ENCODE measurements around the gene KRT80. TPM values are rescaled to one million over a fixed set of nuclear protein-coding genes. Genes with fewer than 3 reads are reported as not detected.

The KRT80 gene
- total RNA-seq, 4 donors from 2014 or later, result 0.34 to 1.6 TPM; not detected in 2

DNA sequence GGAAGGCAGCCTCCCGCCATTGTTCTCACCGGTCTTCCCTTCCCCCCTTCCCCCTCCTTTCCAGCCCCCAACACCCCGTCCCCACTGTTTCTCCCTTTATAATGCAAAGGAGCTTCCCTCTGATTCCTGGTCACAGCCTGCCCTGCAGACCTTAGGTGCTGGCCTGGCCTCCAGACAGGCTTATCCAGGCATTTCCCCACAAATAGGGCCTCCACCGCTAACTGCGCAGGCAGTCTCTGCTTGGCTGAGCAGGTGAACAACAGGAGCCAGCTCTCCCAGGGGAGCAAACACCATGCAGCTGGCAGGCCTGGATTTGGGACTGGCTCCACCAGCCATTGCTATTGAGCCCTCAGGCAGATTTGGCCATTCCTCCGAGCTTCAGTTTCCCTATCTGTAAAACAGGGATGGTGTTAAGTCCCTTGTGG, 66.3 kb downstream of the KRT80 start:
- no peak overlapping the region for H3K4me3 ChIP-seq (replicated peaks in 1 of 3)
- intact Hi-C loops (cut with DNase I), result loop anchor here (10.0 kb wide), 1 partner anchor 101 kb away; no protein-coding TSS in a partner anchor
- 50 to 51% methylated on average over 5 to 6 of the region's 6 CpGs for WGBS, 2 donors
- H3K36me3 ChIP-seq, result no peaks in the 10 kb centered on the region
- H3K27me3 ChIP-seq, result no peaks in the 10 kb centered on the region
- no peaks in the 10 kb centered on the region for H3K9me3 ChIP-seq
- DNase-seq, result peak; percentile 82 to 86
- H3K4me1 ChIP-seq, result peaks cover 12 to 22% of the 10 kb centered on the region in 2 donors
- TF ChIP-seq, protein P1, sequence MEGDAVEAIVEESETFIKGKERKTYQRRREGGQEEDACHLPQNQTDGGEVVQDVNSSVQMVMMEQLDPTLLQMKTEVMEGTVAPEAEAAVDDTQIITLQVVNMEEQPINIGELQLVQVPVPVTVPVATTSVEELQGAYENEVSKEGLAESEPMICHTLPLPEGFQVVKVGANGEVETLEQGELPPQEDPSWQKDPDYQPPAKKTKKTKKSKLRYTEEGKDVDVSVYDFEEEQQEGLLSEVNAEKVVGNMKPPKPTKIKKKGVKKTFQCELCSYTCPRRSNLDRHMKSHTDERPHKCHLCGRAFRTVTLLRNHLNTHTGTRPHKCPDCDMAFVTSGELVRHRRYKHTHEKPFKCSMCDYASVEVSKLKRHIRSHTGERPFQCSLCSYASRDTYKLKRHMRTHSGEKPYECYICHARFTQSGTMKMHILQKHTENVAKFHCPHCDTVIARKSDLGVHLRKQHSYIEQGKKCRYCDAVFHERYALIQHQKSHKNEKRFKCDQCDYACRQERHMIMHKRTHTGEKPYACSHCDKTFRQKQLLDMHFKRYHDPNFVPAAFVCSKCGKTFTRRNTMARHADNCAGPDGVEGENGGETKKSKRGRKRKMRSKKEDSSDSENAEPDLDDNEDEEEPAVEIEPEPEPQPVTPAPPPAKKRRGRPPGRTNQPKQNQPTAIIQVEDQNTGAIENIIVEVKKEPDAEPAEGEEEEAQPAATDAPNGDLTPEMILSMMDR (IDR thresholded peaks at IDR 0.05), result no peak
- TF ChIP-seq POLR2A (IDR thresholded peaks at IDR 0.05), result no peak
- H3K27ac ChIP-seq, result peak overlapping the region; percentile 61 to 88 (median 81)

DNA sequence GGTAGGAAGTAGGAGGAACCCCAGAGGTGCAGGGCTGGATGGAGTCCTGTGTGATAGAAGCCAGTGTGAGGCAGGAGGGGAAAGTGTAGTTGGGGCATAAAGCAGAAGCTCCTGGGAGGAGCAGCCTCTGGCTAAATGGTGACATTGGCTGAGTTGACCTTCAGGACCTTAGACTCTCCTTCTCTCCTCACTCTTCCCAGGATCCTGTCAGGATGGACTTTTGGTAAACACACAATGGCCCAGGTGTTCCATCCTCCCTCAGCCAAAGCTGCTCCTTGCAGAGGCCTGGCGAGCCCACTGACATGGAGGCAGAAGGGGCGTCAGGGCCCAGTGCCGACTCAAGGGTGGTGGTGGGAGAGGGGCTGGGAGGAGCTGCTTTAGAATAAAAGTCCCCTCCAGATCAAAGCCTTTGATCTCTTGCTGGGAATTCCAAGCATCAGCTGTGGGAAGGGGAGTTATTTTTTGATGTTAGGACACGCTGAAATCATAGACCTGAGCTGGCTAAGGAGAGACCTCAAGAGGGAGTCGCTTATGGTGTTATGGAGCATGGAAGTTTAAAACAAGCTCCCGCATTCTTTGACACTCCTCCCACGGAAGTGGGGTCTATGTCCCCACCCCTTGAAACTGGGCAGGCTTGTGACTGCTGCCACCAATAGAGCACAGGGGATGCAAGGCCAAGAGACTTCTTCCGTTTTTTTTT, 68.2 kb downstream of the KRT80 start:
- Histone ChIP-seq H3K4me3 (replicated peaks in 1 of 3) (no peak overlapping the region), H3K36me3 (no peaks in the 10 kb centered on the region), H3K9me3 (no peaks in the 10 kb centered on the region), H3K4me1 (peaks cover 26 to 34% of the 10 kb centered on the region in 2 donors), H3K27ac (no peak overlapping the region), H3K27me3 (no peaks in the 10 kb centered on the region)
- no peak for TF ChIP-seq POLR2A (IDR thresholded peaks at IDR 0.05)
- TF ChIP-seq, protein P1 (IDR thresholded peaks at IDR 0.05), result no peak
- no peak for DNase-seq
- intact Hi-C loops (cut with DNase I), result loop anchor here (10.0 kb wide), 1 partner anchor 99 kb away; no protein-coding TSS in a partner anchor
- 61 to 68% methylated on average over 8 of the region's 8 CpGs for WGBS, 2 donors

DNA sequence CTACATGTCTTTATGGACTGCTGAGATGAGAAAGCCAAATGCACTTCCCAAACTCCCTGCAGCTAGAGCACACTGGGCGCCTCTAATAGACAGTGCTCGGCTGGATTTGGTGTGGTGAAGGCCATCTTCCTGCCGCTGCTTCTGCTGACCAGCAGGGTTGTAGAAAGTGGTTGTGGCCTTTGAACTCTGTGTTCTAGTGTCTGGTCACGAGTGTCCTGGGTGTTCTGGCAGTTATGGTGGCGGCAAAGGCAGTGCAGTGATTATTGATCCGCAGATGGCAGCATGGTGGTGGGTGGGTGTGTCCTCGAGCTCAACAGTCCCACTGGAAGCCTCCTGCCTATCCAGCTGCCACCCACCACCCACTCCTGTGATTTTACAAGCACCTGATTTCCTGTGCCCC, 68.9 kb downstream of the KRT80 start:
- H3K36me3 ChIP-seq, result no peaks in the 10 kb centered on the region
- DNase-seq, result no peak
- no peak overlapping the region for H3K27ac ChIP-seq
- WGBS, 2 donors, result 92 to 93% methylated on average over 7 of the region's 7 CpGs
- no peak overlapping the region for H3K4me3 ChIP-seq (replicated peaks in 1 of 3)
- H3K4me1 ChIP-seq, result peaks cover 33 to 34% of the 10 kb centered on the region in 2 donors
- intact Hi-C loops (cut with DNase I), result loop anchor here (10.0 kb wide), 1 partner anchor 98 kb away; no protein-coding TSS in a partner anchor
- no peaks in the 10 kb centered on the region for H3K9me3 ChIP-seq
- TF ChIP-seq, protein P1 (IDR thresholded peaks at IDR 0.05), result no peak
- TF ChIP-seq POLR2A (IDR thresholded peaks at IDR 0.05), result no peak
- H3K27me3 ChIP-seq, result no peaks in the 10 kb centered on the region

DNA sequence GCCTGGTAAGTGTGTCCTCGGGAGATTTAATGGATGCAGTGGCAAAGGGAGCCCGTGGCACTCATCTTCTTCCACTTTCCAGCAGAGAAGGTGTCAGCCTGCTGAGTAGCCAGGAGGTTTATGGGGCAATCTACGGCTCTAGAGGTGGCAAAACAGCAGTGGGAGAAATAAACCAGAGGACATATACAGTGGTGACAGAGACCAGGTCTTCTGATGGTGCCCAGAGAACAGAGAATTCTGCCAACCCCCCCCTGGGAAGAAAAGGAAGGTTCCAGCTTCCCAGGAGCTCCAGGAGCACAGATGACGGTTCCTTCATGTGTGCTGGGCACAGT, 69.3 kb downstream of the KRT80 start:
- Histone ChIP-seq H3K4me1 (peaks cover 34 to 35% of the 10 kb centered on the region in 2 donors), H3K27me3 (no peaks in the 10 kb centered on the region), H3K9me3 (no peaks in the 10 kb centered on the region), H3K27ac (no peak overlapping the region), H3K4me3 (replicated peaks in 1 of 3) (no peak overlapping the region), H3K36me3 (no peaks in the 10 kb centered on the region)
- no peak for DNase-seq
- intact Hi-C loops (cut with DNase I), result loop anchor here (10.0 kb wide), 1 partner anchor 98 kb away; no protein-coding TSS in a partner anchor
- 80 to 88% methylated on average over 4 of the region's 4 CpGs for WGBS, 2 donors
- TF ChIP-seq POLR2A (IDR thresholded peaks at IDR 0.05), result no peak
- TF ChIP-seq, protein P1 (IDR thresholded peaks at IDR 0.05), result no peak

DNA sequence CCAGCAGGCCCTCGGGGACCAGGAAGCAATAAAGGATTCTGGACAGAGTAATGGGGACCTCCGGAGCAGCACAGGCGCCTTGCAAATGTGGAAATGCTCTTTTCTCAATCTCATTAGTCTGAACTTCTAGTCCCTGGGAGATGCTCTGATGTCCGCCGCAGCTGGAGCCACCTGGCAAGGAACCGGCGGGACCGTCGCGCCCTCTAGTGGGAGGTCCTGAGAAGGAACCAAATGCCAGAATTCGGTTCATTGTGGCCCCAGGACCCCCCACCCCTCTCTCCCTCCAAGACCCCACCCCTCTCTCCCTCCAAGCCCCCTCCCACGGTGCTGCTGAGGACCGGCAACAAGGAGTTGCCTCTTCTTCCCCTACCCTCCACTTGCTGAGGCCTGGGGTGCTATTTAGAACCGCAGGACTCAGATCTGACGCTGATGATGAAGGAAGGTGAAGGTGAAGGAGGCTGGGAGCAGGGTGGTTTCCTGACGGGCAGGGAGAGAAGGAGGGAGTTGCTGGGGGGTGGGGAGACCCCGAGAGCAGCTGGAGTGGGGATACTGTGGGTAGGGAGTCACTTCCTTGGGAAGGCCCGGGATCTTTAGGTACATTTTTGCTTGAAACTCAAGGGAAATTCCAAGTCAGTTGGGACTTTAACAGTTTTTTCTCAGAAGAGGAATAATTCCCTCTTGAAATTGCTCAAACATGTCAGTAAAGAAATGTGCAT, 69.8 kb downstream of the KRT80 start:
- H3K9me3 ChIP-seq, result no peaks in the 10 kb centered on the region
- peak; percentile 64 to 78 for DNase-seq
- no peak overlapping the region for H3K4me3 ChIP-seq (replicated peaks in 1 of 3)
- no peak overlapping the region for H3K27ac ChIP-seq
- intact Hi-C loops (cut with DNase I), result loop anchor here (10.0 kb wide), 1 partner anchor 97 kb away; no protein-coding TSS in a partner anchor
- WGBS, 2 donors, result 19% methylated on average over 16 to 17 of the region's 18 CpGs
- peaks cover 35 to 38% of the 10 kb centered on the region in 2 donors for H3K4me1 ChIP-seq
- no peaks in the 10 kb centered on the region for H3K36me3 ChIP-seq
- no peak for TF ChIP-seq POLR2A (IDR thresholded peaks at IDR 0.05)
- TF ChIP-seq, protein P1 (IDR thresholded peaks at IDR 0.05), result peak; percentile 47 to 86 (median 56)
- no peaks in the 10 kb centered on the region for H3K27me3 ChIP-seq
